RWPE2 (cell line): Measurements from ENCODE around the gene GAB2.
"Not testable (repeated sequence)": the region's sequence is repeated elsewhere in the genome, so short reads cannot be mapped to it uniquely, and the experiment has no call there.

Experiments used
- ATAC-seq: fragments of 200-7000 bp; cut with Tn5 transposase; 3 replicates; pipeline ENCODE4 v1.9.1; 2021; ENCODE audit warnings: low read depth
- DNase-seq: peaks from one replicate; pipeline ENCODE4 v3.0.0-alpha.2; 2020; ENCODE audit warnings: low spot score
- H3K27ac ChIP-seq: fragments of 450-650 bp; 2 replicates; pipeline ENCODE4 v1.5.1; 2017; ENCODE audit warnings: mild to moderate bottlenecking; ENCODE audit not compliant: poor library complexity, severe bottlenecking
- H3K27me3 ChIP-seq: fragments of 250-450 bp; sonication (Bioruptor Pico); 2 replicates; pipeline ENCODE4 v1.5.1; 2021; ENCODE audit warnings: mild to moderate bottlenecking, moderate library complexity; ENCODE audit not compliant: insufficient read depth, poor library complexity, severe bottlenecking
- H3K36me3 ChIP-seq: fragments of 250-450 bp; sonication (Bioruptor Pico); 2 replicates; pipeline ENCODE4 v1.5.1; 2020; ENCODE audit warnings: low read depth, mild to moderate bottlenecking, moderate library complexity
- H3K4me1 ChIP-seq: fragments of 250-450 bp; sonication (Bioruptor Pico); 2 replicates; pipeline ENCODE4 v1.5.1; 2021; ENCODE audit warnings: mild to moderate bottlenecking, moderate library complexity; ENCODE audit not compliant: insufficient read depth, poor library complexity, severe bottlenecking
- H3K4me3 ChIP-seq: fragments of 250-450 bp; sonication (Bioruptor Pico); 2 replicates; pipeline ENCODE4 v1.5.1; 2021; ENCODE audit warnings: mild to moderate bottlenecking, moderate library complexity; ENCODE audit not compliant: severe bottlenecking
- H3K9me3 ChIP-seq: fragments of 250-450 bp; sonication (Bioruptor Pico); 2 replicates; pipeline ENCODE4 v1.5.1; 2021; ENCODE audit warnings: mild to moderate bottlenecking, moderate library complexity; ENCODE audit not compliant: severe bottlenecking
- CTCF ChIP-seq: fragments of 450-650 bp; IDR thresholded peaks from one replicate; pipeline ENCODE4 v1.5.1; 2017; ENCODE audit warnings: mild to moderate bottlenecking, moderate library complexity; ENCODE audit not compliant: poor library complexity, severe bottlenecking

Gene GAB2

GRCh38 chr11:78224506-78224905 is 193.1 kb downstream of the GAB2 start:
- Histone ChIP-seq H3K27ac (no peak overlapping the region), H3K36me3 (no peaks in the 10 kb centered on the region), H3K27me3 (no peaks in the 10 kb centered on the region), H3K4me3 (no peak overlapping the region), H3K4me1 (no peaks in the 10 kb centered on the region), H3K9me3 (no peaks in the 10 kb centered on the region)
- DNase-seq (no peak), ATAC-seq (no peak)
- TF ChIP-seq CTCF = no peak

- ATAC-seq (no peak), DNase-seq (no peak)
- no peak overlapping the region for H3K4me3 ChIP-seq
- no peaks in the 10 kb centered on the region for H3K4me1 ChIP-seq
- TF ChIP-seq CTCF = no peak
- H3K9me3 ChIP-seq = no peaks in the 10 kb centered on the region
- H3K27me3 ChIP-seq = no peaks in the 10 kb centered on the region
- H3K27ac ChIP-seq = no peak overlapping the region
- H3K36me3 ChIP-seq = no peaks in the 10 kb centered on the region
Measured at GRCh38 chr11:78223320-78223954, 194.2 kb downstream of the GAB2 start.

DNA sequence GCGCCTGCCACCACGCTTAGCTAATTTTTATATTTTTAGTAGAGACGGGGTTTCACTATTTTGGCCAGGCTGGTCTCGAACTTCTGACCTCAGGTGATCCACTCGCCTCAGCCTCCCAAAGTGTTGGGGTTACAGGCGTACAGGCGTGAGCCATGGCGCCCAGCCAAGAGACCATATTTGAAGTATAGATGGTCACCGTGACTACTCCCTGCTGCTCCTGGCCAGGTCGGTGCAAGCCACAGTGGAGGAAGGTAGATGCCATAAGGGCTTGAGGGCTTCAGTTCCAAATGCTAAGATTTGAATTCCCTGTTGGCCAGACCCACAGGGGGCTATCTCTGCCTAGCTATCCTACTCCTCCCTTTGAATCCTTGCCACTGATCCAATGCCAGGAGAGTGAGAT is 194.9 kb downstream of the GAB2 start:
- ATAC-seq, H3K4me1 ChIP-seq, H3K27me3 ChIP-seq, H3K27ac ChIP-seq, H3K4me3 ChIP-seq, H3K36me3 ChIP-seq, DNase-seq, H3K9me3 ChIP-seq: not testable (repeated sequence)

GRCh38 chr11:78221396-78222315 is 196.0 kb downstream of the GAB2 start:
- H3K27me3 ChIP-seq = no peaks in the 10 kb centered on the region
- H3K4me3 ChIP-seq = no peak overlapping the region
- ATAC-seq (no peak), DNase-seq (no peak)
- no peak for TF ChIP-seq CTCF
- H3K36me3 ChIP-seq = no peaks in the 10 kb centered on the region
- no peaks in the 10 kb centered on the region for H3K9me3 ChIP-seq
- H3K4me1 ChIP-seq = no peaks in the 10 kb centered on the region
- no peak overlapping the region for H3K27ac ChIP-seq

DNA sequence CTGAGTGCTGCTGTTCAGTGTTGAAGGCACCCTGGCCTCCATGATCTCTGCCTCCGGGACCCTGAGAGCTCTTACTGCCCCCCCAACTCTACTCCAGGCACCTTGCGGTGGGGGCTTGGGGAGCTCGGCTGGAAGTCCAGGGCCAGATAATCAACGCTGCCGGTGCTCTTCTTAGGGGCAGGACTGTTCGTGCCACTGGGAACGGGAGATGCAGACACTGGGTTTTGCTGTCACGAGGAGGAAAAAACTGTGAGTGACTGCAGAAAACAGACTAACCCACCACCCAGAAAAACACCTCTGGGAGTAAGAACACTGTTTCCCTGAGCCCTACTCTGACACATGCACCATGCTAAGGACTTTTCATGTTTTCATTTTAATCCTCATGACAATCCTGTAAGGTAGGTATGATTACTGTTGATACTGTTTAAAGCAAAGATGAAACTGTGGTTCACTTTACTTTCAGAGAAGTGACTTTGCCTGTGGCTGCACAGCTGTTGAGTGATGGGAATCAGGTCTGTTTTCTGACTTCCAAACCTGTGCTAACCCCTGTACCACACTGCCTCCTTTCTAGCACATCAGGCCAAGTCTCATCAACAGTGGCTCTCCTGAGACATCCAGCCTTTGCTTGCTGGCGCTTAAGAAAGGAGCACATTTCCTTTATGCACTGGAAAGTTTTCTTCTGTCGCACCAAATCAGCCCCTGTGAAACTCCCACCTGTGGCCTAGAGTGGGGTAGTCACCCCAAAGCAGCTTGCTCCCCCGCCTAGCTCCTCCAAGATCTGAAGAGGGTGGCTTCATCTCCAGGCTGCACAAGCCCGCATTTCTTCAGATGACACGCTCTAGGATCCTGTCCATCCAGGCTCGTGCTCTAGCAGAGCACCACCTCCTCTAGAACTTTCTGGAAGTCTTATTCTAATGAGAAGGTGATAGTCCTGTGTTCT is 197.1 kb downstream of the GAB2 start:
- TF ChIP-seq CTCF = no peak
- Histone ChIP-seq H3K27me3 (no peaks in the 10 kb centered on the region), H3K9me3 (no peaks in the 10 kb centered on the region), H3K4me1 (no peaks in the 10 kb centered on the region), H3K36me3 (no peaks in the 10 kb centered on the region), H3K27ac (no peak overlapping the region), H3K4me3 (no peak overlapping the region)
- DNase-seq = no peak
- no peak for ATAC-seq
